Esophagus squamous epithelium (tissue), 4 donors: ENCODE results near the gene PHACTR1.

Experiments used
- POLR2A ChIP-seq, 4 donors: fragments of 450-650 bp; IDR thresholded peaks; one replicate each; pipeline ENCODE4 v1.6.1; 2017; ENCODE audit warnings: antibody characterized with exemption in 4 of 4, mild to moderate bottlenecking in 4 of 4, moderate library complexity in 3 of 4
- TF ChIP-seq, protein P1 (sequence below), 6 experiments: fragments of 450-650 bp in 4 of 6; fragments of 200-600 bp in 2 of 6; sonication (generic) in 2 of 6; IDR thresholded peaks; one replicate each; pipeline ENCODE4 v1.5.1; 2016 to 2019; ENCODE audit warnings: antibody characterized with exemption in 6 of 6, mild to moderate bottlenecking in 4 of 6, moderate library complexity in 4 of 6

- TF ChIP-seq, protein P1, sequence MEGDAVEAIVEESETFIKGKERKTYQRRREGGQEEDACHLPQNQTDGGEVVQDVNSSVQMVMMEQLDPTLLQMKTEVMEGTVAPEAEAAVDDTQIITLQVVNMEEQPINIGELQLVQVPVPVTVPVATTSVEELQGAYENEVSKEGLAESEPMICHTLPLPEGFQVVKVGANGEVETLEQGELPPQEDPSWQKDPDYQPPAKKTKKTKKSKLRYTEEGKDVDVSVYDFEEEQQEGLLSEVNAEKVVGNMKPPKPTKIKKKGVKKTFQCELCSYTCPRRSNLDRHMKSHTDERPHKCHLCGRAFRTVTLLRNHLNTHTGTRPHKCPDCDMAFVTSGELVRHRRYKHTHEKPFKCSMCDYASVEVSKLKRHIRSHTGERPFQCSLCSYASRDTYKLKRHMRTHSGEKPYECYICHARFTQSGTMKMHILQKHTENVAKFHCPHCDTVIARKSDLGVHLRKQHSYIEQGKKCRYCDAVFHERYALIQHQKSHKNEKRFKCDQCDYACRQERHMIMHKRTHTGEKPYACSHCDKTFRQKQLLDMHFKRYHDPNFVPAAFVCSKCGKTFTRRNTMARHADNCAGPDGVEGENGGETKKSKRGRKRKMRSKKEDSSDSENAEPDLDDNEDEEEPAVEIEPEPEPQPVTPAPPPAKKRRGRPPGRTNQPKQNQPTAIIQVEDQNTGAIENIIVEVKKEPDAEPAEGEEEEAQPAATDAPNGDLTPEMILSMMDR (IDR thresholded peaks at IDR 0.05): no peak
- TF ChIP-seq POLR2A (IDR thresholded peaks at IDR 0.05): no peak
These were observed 588.7 kb downstream of the PHACTR1 start for GRCh38 chr6:13305288-13305687.
